K562 (cell line): ENCODE results near the gene NR2F2. TPM values are rescaled to one million over a fixed set of nuclear protein-coding genes. Genes with fewer than 3 reads are reported as not detected.

Experiments used
- GATAD2B ChIP-seq: fragments of 450-650 bp; IDR thresholded peaks from 2 replicates; pipeline ENCODE4 v1.6.1; 2017; ENCODE audit warnings: mild to moderate bottlenecking, borderline replicate concordance
- polyA plus RNA-seq, 8 experiments: library from polyadenylated mRNA; depleted of rRNA in 4 of 8; stranded (reverse) in 5 of 8; unstranded in 3 of 8; fragments of >200 nt; fragmentation: Nextera tagmentation in 2 of 8; fragmentation: Illumina TruSeq in 1 of 8; extraction: Ambion mirVana in 2 of 8; extraction: Trizol in 1 of 8; gene quantifications; 2 replicates each; pipeline versions ENCODE4 v1.2.1 to v1.2.3, GENCODE V29; 2011 to 2014; ENCODE audit warnings: inconsistent platforms in 1 of 8, missing spikeins in 1 of 8
- total RNA-seq, 7 experiments: library from RNA; depleted of rRNA in 6 of 7; stranded (reverse); fragments of >200 nt in 6 of 7; fragmentation: Illumina TruSeq in 2 of 7; extraction: Trizol in 2 of 7; gene quantifications; 2 replicates each; pipeline versions ENCODE4 v1.2.1 to v1.2.3, GENCODE V29; 2011 to 2021; ENCODE audit warnings: low replicate concordance in 1 of 7
- TF ChIP-seq, protein P1 (sequence below): fragments of 250-450 bp; sonication (Bioruptor Pico); IDR thresholded peaks from 2 replicates; pipeline ENCODE4 v1.4.0; 2020

Gene NR2F2
- total and polyA plus RNA-seq, 9 of the 15 experiments (the other 6 are each of a cell fraction or from before 2014, with no cell fraction given) = 6.0 to 51.8 (median 11.1) TPM

DNA sequence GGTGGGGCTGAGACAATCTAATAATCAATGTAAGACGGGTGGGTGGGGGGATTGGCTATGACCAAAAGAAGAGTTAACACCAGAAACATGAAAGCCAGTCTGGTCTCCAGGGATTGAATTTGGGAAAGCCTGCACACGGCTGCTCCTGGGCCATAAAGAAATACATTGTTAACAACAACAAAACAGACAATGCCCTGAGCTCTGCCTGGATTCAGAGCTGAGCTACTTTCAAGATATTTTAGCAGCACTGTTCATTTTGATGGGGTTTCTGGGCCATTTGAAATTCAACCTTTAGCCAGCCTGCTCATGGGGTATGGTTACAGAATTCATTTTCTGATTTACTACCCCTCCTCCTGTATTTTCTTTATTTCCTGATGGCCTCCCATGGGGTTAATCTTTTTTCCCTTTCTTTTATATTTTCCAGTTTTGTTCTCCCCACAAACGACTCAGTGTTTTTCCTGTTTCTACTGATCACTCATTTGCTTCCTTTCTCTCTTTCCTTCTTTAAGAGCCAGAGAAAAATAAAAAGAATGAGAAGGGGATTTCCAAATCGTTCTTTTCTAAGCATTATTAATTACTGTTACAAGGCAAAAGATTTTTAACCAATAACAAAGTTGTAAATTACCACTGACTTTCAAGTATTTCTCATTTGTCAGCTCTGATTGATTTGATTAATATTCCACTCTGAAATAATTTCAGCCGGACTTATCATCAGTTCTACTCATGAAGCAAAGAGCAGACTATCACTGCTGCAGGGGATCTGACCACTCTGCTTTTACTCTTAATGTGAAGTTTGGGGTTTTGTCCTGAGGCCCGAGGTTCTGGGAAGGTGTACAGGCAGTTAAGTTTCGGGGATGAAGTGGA lies 19.6 kb downstream of the NR2F2 start (continued):
- TF ChIP-seq, protein P1, sequence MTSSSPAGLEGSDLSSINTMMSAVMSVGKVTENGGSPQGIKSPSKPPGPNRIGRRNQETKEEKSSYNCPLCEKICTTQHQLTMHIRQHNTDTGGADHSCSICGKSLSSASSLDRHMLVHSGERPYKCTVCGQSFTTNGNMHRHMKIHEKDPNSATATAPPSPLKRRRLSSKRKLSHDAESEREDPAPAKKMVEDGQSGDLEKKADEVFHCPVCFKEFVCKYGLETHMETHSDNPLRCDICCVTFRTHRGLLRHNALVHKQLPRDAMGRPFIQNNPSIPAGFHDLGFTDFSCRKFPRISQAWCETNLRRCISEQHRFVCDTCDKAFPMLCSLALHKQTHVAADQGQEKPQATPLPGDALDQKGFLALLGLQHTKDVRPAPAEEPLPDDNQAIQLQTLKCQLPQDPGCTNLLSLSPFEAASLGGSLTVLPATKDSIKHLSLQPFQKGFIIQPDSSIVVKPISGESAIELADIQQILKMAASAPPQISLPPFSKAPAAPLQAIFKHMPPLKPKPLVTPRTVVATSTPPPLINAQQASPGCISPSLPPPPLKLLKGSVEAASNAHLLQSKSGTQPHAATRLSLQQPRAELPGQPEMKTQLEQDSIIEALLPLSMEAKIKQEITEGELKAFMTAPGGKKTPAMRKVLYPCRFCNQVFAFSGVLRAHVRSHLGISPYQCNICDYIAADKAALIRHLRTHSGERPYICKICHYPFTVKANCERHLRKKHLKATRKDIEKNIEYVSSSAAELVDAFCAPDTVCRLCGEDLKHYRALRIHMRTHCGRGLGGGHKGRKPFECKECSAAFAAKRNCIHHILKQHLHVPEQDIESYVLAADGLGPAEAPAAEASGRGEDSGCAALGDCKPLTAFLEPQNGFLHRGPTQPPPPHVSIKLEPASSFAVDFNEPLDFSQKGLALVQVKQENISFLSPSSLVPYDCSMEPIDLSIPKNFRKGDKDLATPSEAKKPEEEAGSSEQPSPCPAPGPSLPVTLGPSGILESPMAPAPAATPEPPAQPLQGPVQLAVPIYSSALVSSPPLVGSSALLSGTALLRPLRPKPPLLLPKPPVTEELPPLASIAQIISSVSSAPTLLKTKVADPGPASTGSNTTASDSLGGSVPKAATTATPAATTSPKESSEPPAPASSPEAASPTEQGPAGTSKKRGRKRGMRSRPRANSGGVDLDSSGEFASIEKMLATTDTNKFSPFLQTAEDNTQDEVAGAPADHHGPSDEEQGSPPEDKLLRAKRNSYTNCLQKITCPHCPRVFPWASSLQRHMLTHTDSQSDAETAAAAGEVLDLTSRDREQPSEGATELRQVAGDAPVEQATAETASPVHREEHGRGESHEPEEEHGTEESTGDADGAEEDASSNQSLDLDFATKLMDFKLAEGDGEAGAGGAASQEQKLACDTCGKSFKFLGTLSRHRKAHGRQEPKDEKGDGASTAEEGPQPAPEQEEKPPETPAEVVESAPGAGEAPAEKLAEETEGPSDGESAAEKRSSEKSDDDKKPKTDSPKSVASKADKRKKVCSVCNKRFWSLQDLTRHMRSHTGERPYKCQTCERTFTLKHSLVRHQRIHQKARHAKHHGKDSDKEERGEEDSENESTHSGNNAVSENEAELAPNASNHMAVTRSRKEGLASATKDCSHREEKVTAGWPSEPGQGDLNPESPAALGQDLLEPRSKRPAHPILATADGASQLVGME (CRISPR knock-in tag) = no peak
- no peak for TF ChIP-seq GATAD2B
